SK-N-MC (cell line): ENCODE data around the gene SCYL2.

Source experiments
- DNase-seq: peaks from one replicate; pipeline ENCODE4 v3.0.0-alpha.2; 2011; ENCODE audit warnings: low read depth, low spot score
- H3K27ac ChIP-seq: fragments of 200-600 bp; sonication (generic); 2 replicates; pipeline ENCODE4 v1.5.1; 2016; ENCODE audit warnings: mixed run types
- H3K36me3 ChIP-seq: fragments of 200-600 bp; sonication (generic); 2 replicates; pipeline ENCODE4 v1.6.1; 2017; ENCODE audit warnings: antibody characterized with exemption, low read length, mixed read lengths; ENCODE audit not compliant: insufficient read depth
- H3K4me3 ChIP-seq: fragments of 200-600 bp; sonication (generic); 2 replicates; pipeline ENCODE4 v1.5.1; 2016
- H3K9ac ChIP-seq: fragments of 200-600 bp; sonication (generic); 2 replicates; pipeline ENCODE4 v1.8.0; 2017; ENCODE audit warnings: mixed run types, mixed read lengths; ENCODE audit not compliant: insufficient read length
- H3K9me3 ChIP-seq: fragments of 200-600 bp; sonication (generic); 2 replicates; pipeline ENCODE4 v1.6.1; 2017; ENCODE audit warnings: low read depth, mild to moderate bottlenecking, antibody characterized with exemption, low read length, moderate library complexity, mixed read lengths
- EZH2 ChIP-seq: fragments of 200-600 bp; sonication (generic); IDR thresholded peaks from one replicate; pipeline ENCODE4 v1.6.1; 2017; ENCODE audit warnings: antibody characterized with exemption
- FOXP2 ChIP-seq: optimal IDR thresholded peaks from 2 replicates; pipeline ENCODE3; 2011; ENCODE audit warnings: mild to moderate bottlenecking, moderate library complexity; ENCODE audit not compliant: insufficient read depth; ENCODE audit errors: extremely low read length, control extremely low read depth
- POLR2AphosphoS5 ChIP-seq: IDR thresholded peaks from 2 replicates; pipeline ENCODE4 v1.6.1; 2012; ENCODE audit warnings: mild to moderate bottlenecking, low read depth, low read length, borderline replicate concordance

The SCYL2 gene

DNA sequence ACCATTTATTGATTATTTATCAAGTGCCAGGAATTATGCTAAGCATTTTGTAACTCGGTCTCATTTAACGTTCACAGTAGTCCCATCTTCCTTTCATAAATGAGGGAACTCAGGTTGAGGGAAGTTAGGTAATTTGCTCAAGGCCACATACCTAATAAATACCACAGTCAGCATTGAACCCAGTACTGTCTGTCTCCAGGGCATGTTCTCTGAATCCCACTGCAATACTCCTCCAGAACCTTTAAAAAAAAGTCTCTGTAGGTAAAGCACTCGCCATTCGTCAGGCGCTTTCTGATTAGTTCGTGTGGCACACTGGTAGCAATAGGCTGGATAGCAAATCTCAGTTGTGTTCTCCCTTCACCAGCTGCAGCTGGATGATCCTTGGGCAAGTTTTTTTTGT lies 104.2 kb downstream of the SCYL2 start:
- no peak overlapping the region for H3K27ac ChIP-seq
- TF ChIP-seq FOXP2: no peak
- no peak for TF ChIP-seq EZH2
- no peak for TF ChIP-seq POLR2AphosphoS5
- no peaks in the 10 kb centered on the region for H3K36me3 ChIP-seq
- DNase-seq: no peak
- no peak overlapping the region for H3K4me3 ChIP-seq
- H3K9ac ChIP-seq: no peak overlapping the region
- H3K9me3 ChIP-seq: no peaks in the 10 kb centered on the region

DNA sequence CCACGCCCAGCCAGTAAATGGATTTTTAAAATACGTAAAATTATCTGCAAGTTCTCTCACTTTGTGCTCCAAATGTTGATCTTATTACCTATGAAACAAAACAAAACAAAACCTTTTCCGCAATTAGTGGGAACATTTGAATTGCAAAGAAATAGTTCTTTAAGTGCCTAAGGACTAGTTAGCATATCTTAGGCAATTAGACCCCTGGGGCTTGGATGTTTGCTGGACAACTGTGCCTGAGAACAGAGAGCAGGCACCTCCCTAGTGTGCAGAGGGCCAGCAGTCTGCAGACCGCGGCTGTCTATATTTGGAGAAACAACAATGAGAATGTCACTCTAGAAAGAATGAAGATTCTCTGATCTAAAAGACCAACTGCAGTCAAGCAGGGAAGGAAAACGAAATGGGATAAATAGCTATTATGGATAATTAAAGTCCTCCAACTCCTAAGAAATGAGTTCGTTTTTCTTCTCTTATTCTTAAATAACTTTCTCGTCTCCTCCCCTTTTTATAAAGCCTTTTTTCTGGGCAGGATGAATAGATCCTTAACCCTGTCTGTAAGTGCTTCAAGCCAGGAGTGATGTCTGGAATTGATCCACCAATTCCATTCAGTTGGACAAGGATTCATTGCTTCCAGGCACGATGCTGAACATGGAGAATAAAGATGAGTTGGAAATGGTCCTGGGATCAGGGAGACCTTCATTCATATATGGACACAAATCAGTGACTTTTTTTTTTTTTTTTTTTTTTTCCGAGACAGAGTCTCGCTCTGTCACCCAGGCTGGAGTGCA lies 106.1 kb downstream of the SCYL2 start:
- DNase-seq: no peak

DNA sequence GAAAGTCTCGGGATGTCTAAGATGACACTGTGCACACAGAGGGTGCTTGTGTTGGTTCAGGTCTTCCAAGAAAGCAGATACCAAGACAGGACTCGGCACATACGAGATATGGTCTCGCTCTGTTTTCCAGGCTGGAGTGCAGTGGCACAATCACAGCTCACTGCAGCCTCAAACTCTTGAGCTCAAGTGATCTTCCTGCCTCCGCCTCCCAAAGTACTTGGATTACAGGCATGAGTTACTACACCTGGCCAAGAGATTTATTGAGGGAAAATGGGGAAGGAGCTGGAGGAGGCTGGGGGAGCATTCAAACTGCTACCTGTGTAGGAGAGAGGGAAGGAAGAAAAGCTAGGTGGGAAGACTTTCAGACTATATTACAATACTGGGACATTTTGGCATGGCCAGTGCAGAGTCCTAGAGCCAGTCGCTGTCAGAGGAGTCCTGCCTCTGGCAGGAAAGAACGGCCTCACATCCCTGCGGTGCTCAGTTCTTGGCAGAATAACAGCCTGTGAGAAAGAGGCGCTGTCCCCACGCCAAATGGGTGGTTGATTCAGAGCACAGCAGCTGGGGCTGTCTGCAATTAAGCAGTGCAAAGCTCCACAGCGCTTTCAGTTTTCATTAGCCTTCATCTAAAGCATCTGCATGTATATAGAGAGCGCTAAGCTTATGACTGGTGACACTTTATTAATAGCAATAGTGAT lies 108.2 kb downstream of the SCYL2 start:
- no peak overlapping the region for H3K9ac ChIP-seq
- H3K4me3 ChIP-seq: no peak overlapping the region
- DNase-seq: no peak
- no peaks in the 10 kb centered on the region for H3K9me3 ChIP-seq
- no peak for TF ChIP-seq EZH2
- no peak for TF ChIP-seq POLR2AphosphoS5
- no peaks in the 10 kb centered on the region for H3K36me3 ChIP-seq
- H3K27ac ChIP-seq: no peak overlapping the region

More for the DNA sequence above, 106.1 kb downstream of the SCYL2 start:
- TF ChIP-seq EZH2: no peak
- no peak for TF ChIP-seq FOXP2
- TF ChIP-seq POLR2AphosphoS5: no peak
- Histone ChIP-seq H3K4me3 (no peak overlapping the region), H3K9ac (no peak overlapping the region), H3K36me3 (no peaks in the 10 kb centered on the region), H3K27ac (no peak overlapping the region), H3K9me3 (no peaks in the 10 kb centered on the region)

DNA sequence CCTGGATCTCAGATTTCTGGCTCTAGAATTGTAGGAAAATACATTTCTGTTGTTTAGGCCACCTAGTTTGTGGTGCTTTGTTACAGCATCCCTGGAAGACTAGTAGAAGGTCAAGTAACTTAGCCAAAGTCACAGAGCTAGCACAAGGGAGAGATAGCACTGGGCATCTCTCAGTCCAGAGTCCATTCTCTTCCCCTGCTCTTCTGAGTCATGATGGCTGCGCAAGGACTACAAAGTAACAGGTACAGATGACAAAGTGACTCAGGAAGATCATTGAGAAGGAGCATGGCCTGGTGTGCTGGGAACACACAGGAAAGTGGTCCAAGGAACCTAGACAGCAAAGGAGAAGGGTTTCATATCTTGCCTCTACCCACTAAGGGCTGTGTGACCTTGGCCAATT lies 109.2 kb downstream of the SCYL2 start:
- no peaks in the 10 kb centered on the region for H3K9me3 ChIP-seq
- no peaks in the 10 kb centered on the region for H3K36me3 ChIP-seq
- no peak overlapping the region for H3K27ac ChIP-seq
- no peak for DNase-seq
- TF ChIP-seq EZH2 (no peak), POLR2AphosphoS5 (no peak), FOXP2 (no peak)
- H3K9ac ChIP-seq: no peak overlapping the region
- H3K4me3 ChIP-seq: no peak overlapping the region

DNA sequence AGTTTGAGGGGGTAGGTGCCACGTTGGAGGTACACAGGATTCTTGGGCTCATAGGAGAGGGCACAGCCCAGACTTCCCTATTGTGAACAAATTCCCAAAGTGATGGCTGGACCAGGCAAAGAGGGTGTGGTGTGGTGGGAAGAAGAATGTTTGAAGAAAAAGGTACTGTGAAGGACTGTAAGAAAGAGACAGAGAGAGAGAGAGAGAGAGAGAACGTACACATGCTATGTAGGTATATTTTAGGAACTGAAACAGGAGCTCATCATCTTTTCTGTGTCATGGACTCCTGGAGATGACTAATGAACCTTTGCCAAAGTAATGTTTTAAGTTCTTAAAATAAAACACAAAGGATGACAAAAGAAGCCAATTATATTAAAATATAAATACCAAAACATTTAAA lies 114.4 kb downstream of the SCYL2 start:
- Histone ChIP-seq H3K27ac (no peak overlapping the region), H3K36me3 (no peaks in the 10 kb centered on the region), H3K9me3 (no peaks in the 10 kb centered on the region), H3K4me3 (no peak overlapping the region), H3K9ac (no peak overlapping the region)
- DNase-seq: no peak
- no peak for TF ChIP-seq POLR2AphosphoS5
- no peak for TF ChIP-seq FOXP2

DNA sequence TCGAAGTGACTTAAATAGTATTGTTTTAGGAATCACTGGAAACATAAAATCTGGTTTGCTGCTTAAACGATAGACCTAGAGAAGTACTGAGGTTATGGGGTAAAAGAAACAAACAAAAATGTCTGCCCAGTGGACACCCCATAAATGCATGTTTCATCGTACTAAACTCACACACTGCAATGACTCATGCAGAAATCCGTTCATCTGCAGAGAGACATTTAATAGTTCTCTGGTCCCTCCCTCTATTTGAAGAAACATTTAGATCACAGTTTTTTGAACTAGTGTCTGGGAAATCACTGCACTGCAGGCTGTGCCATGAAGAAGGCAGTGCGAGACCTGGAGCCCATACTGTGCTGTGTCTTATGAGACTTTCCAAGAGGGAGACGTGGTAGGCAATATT lies 115.4 kb downstream of the SCYL2 start:
- no peak overlapping the region for H3K9ac ChIP-seq
- H3K27ac ChIP-seq: no peak overlapping the region
- TF ChIP-seq FOXP2 (no peak), POLR2AphosphoS5 (no peak), EZH2 (no peak)

DNA sequence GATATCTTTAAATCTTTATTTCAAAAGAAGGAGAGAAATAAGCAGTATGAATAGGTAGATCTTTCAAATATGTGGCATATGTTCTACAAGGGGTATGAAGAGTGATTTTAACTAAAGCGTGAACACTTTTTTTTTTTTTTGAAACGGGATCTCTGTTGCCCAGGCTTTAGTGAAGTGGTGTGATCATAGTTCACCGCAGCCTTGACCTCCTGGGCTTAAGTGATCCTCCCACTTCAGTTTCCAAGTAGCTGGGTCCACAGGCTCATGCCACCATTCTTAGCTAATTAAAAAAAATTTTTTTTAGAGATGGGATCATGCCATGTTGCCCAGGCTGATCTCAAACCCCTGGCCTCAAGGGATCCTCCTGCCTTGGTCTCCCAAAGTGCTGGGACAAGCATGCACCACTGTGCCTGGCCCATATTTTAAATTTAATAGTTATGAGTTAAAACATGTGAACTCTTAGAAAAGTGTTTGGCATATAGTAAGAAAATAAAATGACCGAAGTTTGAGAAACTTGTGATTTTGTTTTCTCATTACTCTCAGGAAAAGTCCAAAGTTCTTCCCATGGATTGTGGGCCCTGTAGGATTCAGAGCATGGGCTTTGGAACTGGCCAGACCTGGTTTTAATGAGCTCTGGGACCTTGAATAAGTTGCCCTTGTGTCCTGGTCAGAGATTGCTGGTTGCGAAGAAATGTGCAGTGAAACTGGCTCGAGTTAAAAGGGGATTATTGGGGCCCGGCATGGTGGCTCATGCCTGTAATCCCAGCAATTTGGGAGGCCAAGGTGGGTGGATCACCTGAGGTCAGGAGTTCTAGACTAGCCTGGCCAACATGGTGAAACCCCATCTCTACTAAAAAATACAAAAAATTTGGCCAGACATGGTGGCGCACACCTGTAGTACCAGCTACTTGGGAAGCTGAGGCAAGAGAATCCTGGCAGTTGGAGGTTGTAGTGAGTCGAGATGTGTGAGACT lies 116.9 kb downstream of the SCYL2 start:
- H3K9me3 ChIP-seq: no peaks in the 10 kb centered on the region
- H3K36me3 ChIP-seq: no peaks in the 10 kb centered on the region
- TF ChIP-seq POLR2AphosphoS5 (no peak), EZH2 (no peak), FOXP2 (no peak)
- no peak overlapping the region for H3K9ac ChIP-seq
- no peak overlapping the region for H3K4me3 ChIP-seq
- no peak for DNase-seq
- no peak overlapping the region for H3K27ac ChIP-seq

More for the DNA sequence above, 115.4 kb downstream of the SCYL2 start:
- H3K36me3 ChIP-seq: no peaks in the 10 kb centered on the region
- H3K9me3 ChIP-seq: no peaks in the 10 kb centered on the region
- H3K4me3 ChIP-seq: no peak overlapping the region
- no peak for DNase-seq

DNA sequence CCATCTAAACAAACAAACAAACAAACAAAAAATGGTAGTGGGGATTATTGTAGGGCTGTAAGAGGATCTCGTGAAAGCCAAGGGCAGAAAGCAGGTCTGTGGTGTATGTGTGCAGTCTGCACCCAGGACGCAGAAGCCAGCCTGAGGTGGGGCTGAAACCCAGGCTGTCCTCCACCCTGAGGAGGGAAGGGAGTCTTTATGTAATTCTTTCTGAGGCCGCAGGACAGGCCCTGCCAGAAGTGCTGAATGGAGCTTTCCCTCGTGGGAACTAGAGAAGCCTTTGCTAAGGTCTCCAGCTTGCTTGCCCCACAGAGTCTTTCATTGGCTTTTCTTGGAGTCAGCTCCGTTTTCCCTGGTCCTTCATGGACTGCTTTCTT lies 117.6 kb downstream of the SCYL2 start:
- no peak for DNase-seq
- no peak overlapping the region for H3K4me3 ChIP-seq
- H3K36me3 ChIP-seq: no peaks in the 10 kb centered on the region
- no peaks in the 10 kb centered on the region for H3K9me3 ChIP-seq
- no peak overlapping the region for H3K27ac ChIP-seq
- no peak overlapping the region for H3K9ac ChIP-seq
- TF ChIP-seq POLR2AphosphoS5 (no peak), FOXP2 (no peak), EZH2 (no peak)
